Hematopoietic multipotent progenitor cell treated with erythropoietin and hydrocortisone succinate and interleukin-3 and kit ligand, for 6 days (in vitro differentiated cells): ENCODE data around the gene HDAC3.
A peak's percentile ranks its signal among the peaks of the same experiment; 100 is the strongest.
"Not testable (repeated sequence)": the region's sequence is repeated elsewhere in the genome, so short reads cannot be mapped to it uniquely, and the experiment has no call there.

ENCODE experiments used
- DNase-seq: peaks from one replicate; pipeline ENCODE4 v3.0.0-alpha.2; 2015

The HDAC3 gene

GRCh38 chr5:141633871-141634561 lies 2.6 kb downstream of the HDAC3 start:
- peak; percentile 72 for DNase-seq

GRCh38 chr5:141632650-141633049 lies 4.0 kb downstream of the HDAC3 start:
- DNase-seq: peak; percentile 25

- no peak for DNase-seq
Observed at GRCh38 chr5:141630570-141631140, 6.0 kb downstream of the HDAC3 start.

GRCh38 chr5:141628175-141628788 lies 8.4 kb downstream of the HDAC3 start:
- DNase-seq: no peak

GRCh38 chr5:141623611-141624010 lies 13.0 kb downstream of the HDAC3 start:
- no peak for DNase-seq

- no peak for DNase-seq
Observed at GRCh38 chr5:141623186-141623585, 13.5 kb downstream of the HDAC3 start.

- DNase-seq: peak; percentile 98
Observed at GRCh38 chr5:141618804-141619554, 17.7 kb downstream of the HDAC3 start, which contains the start of gene DIAPH1. TSS of gene DIAPH1 (minus strand) at chr5:141619000. CDS start at chr5:141618914, 86 bp downstream.

GRCh38 chr5:141618030-141618803 lies 18.4 kb downstream of the HDAC3 start:
- peak; percentile 64 for DNase-seq

- DNase-seq: peak; percentile 50
Observed at GRCh38 chr5:141617682-141618029, 19.0 kb downstream of the HDAC3 start.

- DNase-seq: peak; percentile 67
Observed at GRCh38 chr5:141617128-141617527, 19.5 kb downstream of the HDAC3 start.

GRCh38 chr5:141615991-141616720 lies 20.5 kb downstream of the HDAC3 start:
- DNase-seq: no peak

- DNase-seq: no peak
Observed at GRCh38 chr5:141613344-141613743, 23.3 kb downstream of the HDAC3 start.

- no peak for DNase-seq
Observed at GRCh38 chr5:141611289-141611688, 25.4 kb downstream of the HDAC3 start.

- not testable (repeated sequence) for DNase-seq
Observed at GRCh38 chr5:141609921-141610320, 26.7 kb downstream of the HDAC3 start.

- no peak for DNase-seq
Observed at GRCh38 chr5:141609044-141609443, 27.6 kb downstream of the HDAC3 start.

GRCh38 chr5:141608557-141608956 lies 28.1 kb downstream of the HDAC3 start:
- DNase-seq: no peak

GRCh38 chr5:141608046-141608445 lies 28.6 kb downstream of the HDAC3 start:
- no peak for DNase-seq

- DNase-seq: peak; percentile 98
Observed at GRCh38 chr5:141605523-141606277, 30.9 kb downstream of the HDAC3 start.

- DNase-seq: peak; percentile 84
Observed at GRCh38 chr5:141603923-141604717, 32.5 kb downstream of the HDAC3 start.

GRCh38 chr5:141602606-141603005 lies 34.0 kb downstream of the HDAC3 start:
- DNase-seq: no peak
